Measurements from ENCODE around the gene FMO2.

DNA sequence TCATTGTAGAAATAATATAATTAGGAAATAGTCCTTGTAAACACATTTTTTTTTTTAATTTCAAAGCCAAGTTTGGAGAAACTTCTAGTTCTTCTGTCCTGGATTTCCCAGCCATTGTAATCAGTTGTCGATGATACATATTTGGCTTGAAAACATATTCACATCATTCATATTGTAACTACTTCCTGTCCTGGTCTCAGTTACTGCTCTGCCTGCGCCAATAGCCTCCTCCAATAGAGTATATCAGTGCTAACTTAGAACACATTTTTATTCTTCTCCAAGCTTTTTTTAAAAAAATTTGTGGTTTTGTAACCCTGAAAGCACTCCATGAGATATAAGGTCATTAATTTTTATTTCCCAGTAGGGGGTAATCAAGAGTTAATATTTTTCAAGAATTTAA lies 46.1 kb upstream of the FMO2 start:
- TF ChIP-seq CTCF (IDR thresholded peaks at IDR 0.05) (no peak), POLR2AphosphoS5 (IDR thresholded peaks at IDR 0.05) (no peak)
